Body of pancreas (tissue), 4 donors: ENCODE measurements around the gene PDE6B.

Experiments
- POLR2A ChIP-seq, 3 donors: fragments of 450-650 bp; IDR thresholded peaks; one replicate each; pipeline ENCODE4 v1.6.1; 2016; ENCODE audit warnings: antibody characterized with exemption in 3 of 3, mild to moderate bottlenecking in 2 of 3
- TF ChIP-seq, protein P1 (sequence below), 7 experiments: fragments of 450-650 bp in 4 of 7; fragments of 200-600 bp in 3 of 7; sonication (generic) in 3 of 7; IDR thresholded peaks; one replicate each; pipeline ENCODE4 v1.5.1; 2016 to 2019; ENCODE audit warnings: antibody characterized with exemption in 7 of 7

DNA sequence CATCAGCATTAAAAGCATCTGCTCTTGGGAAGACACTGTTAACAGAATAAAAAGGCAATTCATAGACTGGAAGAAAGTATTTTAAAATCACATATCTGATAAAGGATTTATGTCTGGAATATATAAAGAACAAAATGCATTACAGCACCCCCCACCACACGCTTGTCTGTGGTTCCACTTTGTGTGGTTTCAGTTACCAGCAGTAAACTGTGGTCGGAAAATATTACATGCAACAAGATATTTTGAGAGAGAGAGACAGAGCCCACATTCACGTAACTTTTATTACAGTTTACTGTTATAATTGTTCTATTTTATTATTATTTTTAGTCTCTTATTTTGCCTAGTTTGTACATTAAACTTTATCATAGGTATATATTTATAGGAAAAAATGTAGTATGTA is 21.2 kb upstream of the PDE6B start:
- TF ChIP-seq, protein P1, sequence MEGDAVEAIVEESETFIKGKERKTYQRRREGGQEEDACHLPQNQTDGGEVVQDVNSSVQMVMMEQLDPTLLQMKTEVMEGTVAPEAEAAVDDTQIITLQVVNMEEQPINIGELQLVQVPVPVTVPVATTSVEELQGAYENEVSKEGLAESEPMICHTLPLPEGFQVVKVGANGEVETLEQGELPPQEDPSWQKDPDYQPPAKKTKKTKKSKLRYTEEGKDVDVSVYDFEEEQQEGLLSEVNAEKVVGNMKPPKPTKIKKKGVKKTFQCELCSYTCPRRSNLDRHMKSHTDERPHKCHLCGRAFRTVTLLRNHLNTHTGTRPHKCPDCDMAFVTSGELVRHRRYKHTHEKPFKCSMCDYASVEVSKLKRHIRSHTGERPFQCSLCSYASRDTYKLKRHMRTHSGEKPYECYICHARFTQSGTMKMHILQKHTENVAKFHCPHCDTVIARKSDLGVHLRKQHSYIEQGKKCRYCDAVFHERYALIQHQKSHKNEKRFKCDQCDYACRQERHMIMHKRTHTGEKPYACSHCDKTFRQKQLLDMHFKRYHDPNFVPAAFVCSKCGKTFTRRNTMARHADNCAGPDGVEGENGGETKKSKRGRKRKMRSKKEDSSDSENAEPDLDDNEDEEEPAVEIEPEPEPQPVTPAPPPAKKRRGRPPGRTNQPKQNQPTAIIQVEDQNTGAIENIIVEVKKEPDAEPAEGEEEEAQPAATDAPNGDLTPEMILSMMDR (IDR thresholded peaks at IDR 0.05), result no peak
- no peak for TF ChIP-seq POLR2A (IDR thresholded peaks at IDR 0.05)
